Lower lobe of right lung (tissue), 2 donors: ENCODE measurements around the gene DNM3. TPM values are rescaled to one million over a fixed set of nuclear protein-coding genes. Genes with fewer than 3 reads are reported as not detected.
"Not testable (repeated sequence)": the region's sequence is repeated elsewhere in the genome, so short reads cannot be mapped to it uniquely, and the experiment has no call there.

Source experiments
- ATAC-seq, 2 donors: fragments of 200-7000 bp; cut with Tn5 transposase; one replicate each; pipeline ENCODE4 v1.9.1; 2020 to 2022; ENCODE audit warnings: mild to moderate bottlenecking in 2 of 2, moderate library complexity in 2 of 2
- DNase-seq: peaks from one replicate; pipeline ENCODE4 v3.0.0-alpha.2; 2020
- H3K27ac ChIP-seq: fragments of 200-600 bp; one replicate; pipeline ENCODE4 v1.8.0; 2022
- H3K27me3 ChIP-seq: fragments of 200-600 bp; one replicate; pipeline ENCODE4 v1.8.0; 2022; ENCODE audit warnings: low read depth
- H3K36me3 ChIP-seq: fragments of 200-600 bp; one replicate; pipeline ENCODE4 v1.8.0; 2022; ENCODE audit warnings: mild to moderate bottlenecking
- H3K4me1 ChIP-seq: fragments of 200-600 bp; one replicate; pipeline ENCODE4 v1.8.0; 2022
- H3K4me3 ChIP-seq: fragments of 200-600 bp; one replicate; pipeline ENCODE4 v1.8.0; 2022; ENCODE audit warnings: mild to moderate bottlenecking
- H3K9me3 ChIP-seq: fragments of 200-600 bp; one replicate; pipeline ENCODE4 v1.8.0; 2022
- intact Hi-C: fragments of 100-400 bp; cut with DNase I; formaldehyde crosslinking; loops from one replicate; pipeline ENCODE4 v1.11.0; 2022
- total RNA-seq: library from RNA; stranded (reverse); fragmentation: NEBNext Ultra II Directional; extraction: Animal tissue kit (Norgen Biotek cat#: 25700); gene quantifications from one replicate; pipeline ENCODE4 v1.2.1, GENCODE V29; 2021
- TF ChIP-seq, protein P1 (sequence below): fragments of 200-600 bp; IDR thresholded peaks from one replicate; pipeline ENCODE4 v1.8.0; 2022; ENCODE audit warnings: antibody characterized with exemption, mild to moderate bottlenecking
- donor health status: DM: no; HTN: yes; CAD: no; lungs with severe emphysema.

The DNM3 gene
- total RNA-seq, 1 donor from 2014 or later: 12.4 TPM

DNA sequence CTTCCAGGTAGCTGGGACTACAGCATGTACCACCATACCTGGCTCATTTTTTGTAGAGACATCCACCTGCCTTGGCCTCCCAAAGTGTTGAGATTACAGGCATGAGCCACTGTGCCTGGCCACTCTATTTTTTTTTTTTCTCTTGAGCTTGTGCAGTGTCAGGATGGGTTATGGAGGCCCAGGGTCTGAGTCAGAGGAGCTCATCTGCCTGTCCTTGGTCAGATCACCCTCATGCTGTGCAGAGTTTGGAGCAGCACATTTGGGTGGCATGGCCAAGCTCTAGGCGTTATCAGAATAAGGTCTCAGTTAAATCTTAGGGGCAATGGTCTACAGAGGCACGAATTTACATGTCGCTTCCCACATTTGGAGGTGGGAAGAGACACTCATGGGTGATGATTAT is 43.0 kb upstream of the DNM3 start:
- no peaks in the 10 kb centered on the region for H3K4me1 ChIP-seq
- DNase-seq (no peak), ATAC-seq (no peak)
- no peak overlapping the region for H3K27ac ChIP-seq
- H3K4me3 ChIP-seq: no peak overlapping the region
- no peaks in the 10 kb centered on the region for H3K9me3 ChIP-seq
- no peaks in the 10 kb centered on the region for H3K27me3 ChIP-seq
- TF ChIP-seq, protein P1, sequence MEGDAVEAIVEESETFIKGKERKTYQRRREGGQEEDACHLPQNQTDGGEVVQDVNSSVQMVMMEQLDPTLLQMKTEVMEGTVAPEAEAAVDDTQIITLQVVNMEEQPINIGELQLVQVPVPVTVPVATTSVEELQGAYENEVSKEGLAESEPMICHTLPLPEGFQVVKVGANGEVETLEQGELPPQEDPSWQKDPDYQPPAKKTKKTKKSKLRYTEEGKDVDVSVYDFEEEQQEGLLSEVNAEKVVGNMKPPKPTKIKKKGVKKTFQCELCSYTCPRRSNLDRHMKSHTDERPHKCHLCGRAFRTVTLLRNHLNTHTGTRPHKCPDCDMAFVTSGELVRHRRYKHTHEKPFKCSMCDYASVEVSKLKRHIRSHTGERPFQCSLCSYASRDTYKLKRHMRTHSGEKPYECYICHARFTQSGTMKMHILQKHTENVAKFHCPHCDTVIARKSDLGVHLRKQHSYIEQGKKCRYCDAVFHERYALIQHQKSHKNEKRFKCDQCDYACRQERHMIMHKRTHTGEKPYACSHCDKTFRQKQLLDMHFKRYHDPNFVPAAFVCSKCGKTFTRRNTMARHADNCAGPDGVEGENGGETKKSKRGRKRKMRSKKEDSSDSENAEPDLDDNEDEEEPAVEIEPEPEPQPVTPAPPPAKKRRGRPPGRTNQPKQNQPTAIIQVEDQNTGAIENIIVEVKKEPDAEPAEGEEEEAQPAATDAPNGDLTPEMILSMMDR: no peak
- intact Hi-C loops: no loop called here
- peaks cover 62% of the 10 kb centered on the region for H3K36me3 ChIP-seq

DNA sequence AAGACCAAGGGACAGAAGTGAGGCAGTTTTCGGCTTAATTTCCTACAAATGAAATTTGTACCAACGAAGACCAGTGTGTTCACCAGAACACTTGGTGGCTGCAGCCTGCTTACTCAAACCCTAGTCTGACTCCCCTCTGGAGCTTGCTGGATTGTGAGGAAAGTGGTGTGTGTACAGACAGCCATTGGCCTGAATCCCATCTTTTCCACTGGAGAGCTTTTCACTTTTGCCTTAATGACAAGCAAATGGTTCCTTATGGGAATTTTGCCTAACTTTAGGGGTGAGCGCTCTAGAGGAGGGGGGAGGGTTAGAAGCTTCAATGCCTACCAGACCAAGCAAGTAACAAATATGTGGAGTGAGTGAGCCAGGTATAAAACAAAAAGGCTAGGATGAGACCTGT is 42.5 kb upstream of the DNM3 start:
- H3K9me3 ChIP-seq: no peaks in the 10 kb centered on the region
- H3K4me1 ChIP-seq: no peaks in the 10 kb centered on the region
- DNase-seq: no peak
- intact Hi-C loops: no loop called here
- H3K36me3 ChIP-seq: peaks cover 57% of the 10 kb centered on the region
- no peaks in the 10 kb centered on the region for H3K27me3 ChIP-seq
- TF ChIP-seq, protein P1: no peak
- H3K4me3 ChIP-seq: no peak overlapping the region
- peak in 1 of 2 donors; percentile 23 for ATAC-seq
- H3K27ac ChIP-seq: no peak overlapping the region

DNA sequence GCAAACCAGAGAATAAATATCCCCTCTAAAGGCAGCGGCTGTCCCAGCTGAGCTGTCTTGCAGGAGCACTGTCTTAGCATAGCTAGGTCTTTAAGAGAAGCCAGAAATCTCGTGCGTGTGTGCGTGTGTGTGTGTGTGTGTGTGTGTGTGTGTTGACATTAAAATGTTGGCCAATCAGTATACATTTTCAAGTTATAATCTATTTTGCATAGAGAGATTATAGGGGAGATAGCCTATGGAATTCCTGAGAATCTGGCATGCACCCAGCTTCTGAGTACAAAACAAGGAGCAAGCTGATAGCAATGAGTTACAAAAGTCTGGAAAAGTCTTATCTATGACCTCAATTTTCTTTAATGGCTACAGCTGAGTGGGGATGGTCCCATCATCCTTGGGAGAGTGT is 42.1 kb upstream of the DNM3 start:
- Histone ChIP-seq H3K27me3 (no peaks in the 10 kb centered on the region), H3K4me3 (no peak overlapping the region), H3K36me3 (peaks cover 53% of the 10 kb centered on the region), H3K4me1 (no peaks in the 10 kb centered on the region), H3K9me3 (no peaks in the 10 kb centered on the region), H3K27ac (no peak overlapping the region)
- TF ChIP-seq, protein P1: no peak
- DNase-seq: no peak
- ATAC-seq: peak in 1 of 2 donors; percentile 6
- intact Hi-C loops: no loop called here

DNA sequence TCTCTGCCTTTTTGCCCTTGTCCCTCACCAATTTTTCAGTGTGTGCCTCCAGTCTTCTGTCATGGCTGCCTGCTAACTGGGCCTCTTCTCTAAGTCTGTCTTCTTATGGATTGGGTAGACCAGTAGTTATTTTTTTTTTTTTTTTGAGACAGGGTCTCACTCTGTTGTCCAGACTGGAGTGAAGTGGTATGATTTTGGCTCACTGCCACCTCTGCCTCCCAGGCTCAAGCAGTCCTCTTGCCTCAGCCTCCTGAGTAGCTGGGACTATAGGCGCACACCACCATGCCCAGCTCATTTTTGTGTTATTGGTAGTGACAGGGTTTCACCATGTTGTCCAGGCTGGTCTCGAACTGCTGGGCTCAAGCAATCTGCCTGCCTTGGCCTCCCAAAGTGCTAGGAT is 41.6 kb upstream of the DNM3 start:
- intact Hi-C loops: loop anchor here (5.0 kb wide), 1 partner anchor 188 kb away; no protein-coding TSS in a partner anchor
- H3K36me3 ChIP-seq: peaks cover 48% of the 10 kb centered on the region
- not testable (repeated sequence) for H3K4me3 ChIP-seq, H3K27me3 ChIP-seq, DNase-seq, H3K27ac ChIP-seq, ATAC-seq, H3K9me3 ChIP-seq, H3K4me1 ChIP-seq

DNA sequence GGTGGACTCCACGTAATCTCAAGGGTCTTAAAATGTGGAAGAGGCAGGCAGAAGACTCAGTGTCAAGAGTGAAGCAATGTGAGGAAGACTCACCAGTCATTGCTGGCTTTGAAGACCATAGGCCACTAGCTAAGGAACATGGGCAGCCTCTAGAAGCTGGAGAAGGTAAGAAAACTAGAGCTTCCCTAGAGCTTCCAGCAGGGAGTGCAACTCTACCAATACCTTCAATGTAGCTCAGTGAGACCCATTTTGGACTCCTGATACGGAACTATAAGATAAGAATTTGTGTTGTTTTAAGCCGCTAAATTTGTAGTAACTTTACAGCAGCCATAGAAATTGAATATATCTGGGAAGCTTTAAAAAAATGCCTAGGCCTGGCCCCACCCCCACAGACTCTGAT is 41.0 kb upstream of the DNM3 start:
- Histone ChIP-seq H3K9me3 (no peaks in the 10 kb centered on the region), H3K27ac (no peak overlapping the region), H3K4me3 (no peak overlapping the region), H3K36me3 (peaks cover 42% of the 10 kb centered on the region), H3K27me3 (no peaks in the 10 kb centered on the region), H3K4me1 (no peaks in the 10 kb centered on the region)
- DNase-seq (no peak), ATAC-seq (no peak)
- intact Hi-C loops: loop anchor here (5.0 kb wide), 1 partner anchor 187 kb away; no protein-coding TSS in a partner anchor
- TF ChIP-seq, protein P1: no peak

DNA sequence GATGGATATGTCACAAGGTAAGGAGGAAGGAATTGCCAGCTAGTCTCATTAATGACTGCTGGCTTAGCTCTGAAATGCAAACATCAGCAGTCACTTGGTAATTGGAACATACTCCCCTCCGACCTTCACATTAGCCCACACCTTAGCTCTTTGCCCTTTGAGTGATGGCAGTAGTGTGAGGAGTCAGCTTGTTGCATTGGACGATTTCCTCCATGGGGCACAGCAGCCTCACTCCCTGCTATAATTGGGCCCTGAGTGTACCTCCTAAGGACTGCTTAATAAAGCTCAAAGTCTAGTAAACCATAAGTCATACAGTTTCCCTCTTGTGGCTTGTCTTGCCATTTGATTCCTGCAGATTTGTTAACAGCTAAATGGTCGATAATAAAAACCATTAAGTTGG is 40.4 kb upstream of the DNM3 start:
- no peak for ATAC-seq
- Histone ChIP-seq H3K4me3 (no peak overlapping the region), H3K27me3 (no peaks in the 10 kb centered on the region), H3K27ac (no peak overlapping the region), H3K9me3 (no peaks in the 10 kb centered on the region), H3K36me3 (peaks cover 37% of the 10 kb centered on the region), H3K4me1 (no peaks in the 10 kb centered on the region)
- intact Hi-C loops: loop anchor here (5.0 kb wide), 1 partner anchor 186 kb away; no protein-coding TSS in a partner anchor
- DNase-seq: no peak
- TF ChIP-seq, protein P1: no peak
